Endothelial cell of umbilical vein (primary cell): ENCODE measurements around the gene CFAP70. TPM values are rescaled to one million over a fixed set of nuclear protein-coding genes. Genes with fewer than 3 reads are reported as not detected.

Source experiments
- BruUV-seq: library from RNA; stranded (reverse); fragments of 400-500 nt; replicated peaks from 2 replicates; lab custom pipeline; 2021; lab: Mats Ljungman, UMichigan
- CTCF ChIA-PET: fragments of 300-600, 350-600 bp; sonication (Branson Sonifier 250); formaldehyde crosslinking; loops from one replicate; lab custom pipeline; 2021; ENCODE audit warnings: antibody characterized with exemption, inconsistent platforms; lab: Charles Lee
- POLR2A ChIA-PET: fragments of 300-600, 350-600 bp; sonication (Branson Sonifier 250); formaldehyde crosslinking; loops from one replicate; lab custom pipeline; 2021; ENCODE audit warnings: antibody characterized with exemption, inconsistent platforms; lab: Charles Lee
- DNase-seq: peaks from one replicate; pipeline ENCODE4 v3.0.0-alpha.2; 2011; ENCODE audit warnings: low read depth, low spot score
- FAIRE-seq: peaks from 2 replicates; lab custom pipeline; 2011; peaks lifted over from hg19 to GRCh38; lab: Jason Lieb, UNC
- H2AFZ ChIP-seq: 2 replicates; pipeline ENCODE4 v1.6.0; 2012; ENCODE audit warnings: low read depth, low read length, control low read depth, inconsistent platforms
- H3K27ac ChIP-seq: 2 replicates; pipeline ENCODE4 v1.5.1; 2011; ENCODE audit warnings: low read depth, mild to moderate bottlenecking, control low read depth, low read length, moderate library complexity; ENCODE audit not compliant: insufficient read depth
- H3K27me3 ChIP-seq, 2 experiments: 2 replicates each; pipeline versions ENCODE4 v1.6.0 to v1.6.1; 2011; ENCODE audit warnings: low read length in 2 of 2, mixed read lengths in 1 of 2; ENCODE audit not compliant: control insufficient read depth in 2 of 2, insufficient read depth in 2 of 2
- H3K36me3 ChIP-seq, 2 experiments: 2 replicates in 1 of 2; 3 replicates in 1 of 2; pipeline ENCODE4 v1.5.1; 2011; ENCODE audit warnings: low read length in 2 of 2, mild to moderate bottlenecking in 1 of 2, moderate library complexity in 1 of 2; ENCODE audit not compliant: control insufficient read depth in 2 of 2, insufficient read depth in 2 of 2; ENCODE audit errors: extremely low read depth in 1 of 2
- H3K4me1 ChIP-seq: 3 replicates; pipeline ENCODE4 v1.5.1; 2011; ENCODE audit warnings: mild to moderate bottlenecking, low read length; ENCODE audit not compliant: control insufficient read depth, insufficient read depth; ENCODE audit errors: extremely low read depth
- H3K4me2 ChIP-seq: 2 replicates; pipeline ENCODE4 v1.6.1; 2011; ENCODE audit warnings: low read length, control low read depth, mixed read lengths; ENCODE audit not compliant: insufficient read depth
- H3K4me3 ChIP-seq, 3 experiments: fragments of 200-600 bp in 1 of 3; sonication (generic), shearing (Covaris generic) in 1 of 3; replicated peaks in 1 of 3; 2 replicates each; pipeline ENCODE4 v1.5.1; 2011 to 2016; ENCODE audit warnings: control low read depth in 3 of 3, low read length in 3 of 3, mild to moderate bottlenecking in 2 of 3, inconsistent platforms in 1 of 3, low read depth in 1 of 3, moderate library complexity in 1 of 3; ENCODE audit not compliant: insufficient read depth in 1 of 3
- H3K79me2 ChIP-seq: 2 replicates; pipeline ENCODE4 v1.6.0; 2012; ENCODE audit warnings: low read length, inconsistent platforms; ENCODE audit not compliant: control insufficient read depth, insufficient read depth
- H3K9ac ChIP-seq: replicated peaks from 2 replicates; pipeline ENCODE3; 2011; ENCODE audit warnings: low read length, control low read depth; ENCODE audit not compliant: insufficient read depth; ENCODE audit errors: extremely low read depth
- H3K9me1 ChIP-seq: replicated peaks from 3 replicates; pipeline ENCODE4 v1.6.0; 2011; ENCODE audit warnings: mild to moderate bottlenecking, low read length; ENCODE audit not compliant: control insufficient read depth, insufficient read depth; ENCODE audit errors: extremely low read depth
- H3K9me3 ChIP-seq: replicated peaks from 2 replicates; pipeline ENCODE4 v1.5.1; 2012; ENCODE audit warnings: low read length, inconsistent platforms; ENCODE audit not compliant: control insufficient read depth, insufficient read depth
- H4K20me1 ChIP-seq: replicated peaks from 2 replicates; pipeline ENCODE3; 2011; ENCODE audit warnings: mild to moderate bottlenecking, low read length; ENCODE audit not compliant: control insufficient read depth, insufficient read depth; ENCODE audit errors: extremely low read depth
- EZH2 ChIP-seq: IDR thresholded peaks from 2 replicates; pipeline ENCODE4 v1.6.1; 2012; ENCODE audit warnings: borderline replicate concordance, low read depth, mild to moderate bottlenecking, moderate library complexity, low read length, inconsistent platforms; ENCODE audit not compliant: severe bottlenecking
- FOS ChIP-seq: IDR thresholded peaks from 2 replicates; pipeline ENCODE4 v1.6.1; 2011; ENCODE audit warnings: mild to moderate bottlenecking, low read length, moderate library complexity, borderline replicate concordance; ENCODE audit not compliant: insufficient read depth
- GATA2 ChIP-seq: IDR thresholded peaks from 2 replicates; pipeline ENCODE4 v1.7.0; 2011; ENCODE audit warnings: low read depth, mild to moderate bottlenecking, moderate library complexity, mixed read lengths, low read length; ENCODE audit not compliant: insufficient read length, insufficient read depth
- JUN ChIP-seq: IDR thresholded peaks from 2 replicates; pipeline ENCODE4 v1.6.1; 2011; ENCODE audit warnings: borderline replicate concordance, low read depth; ENCODE audit not compliant: insufficient read length, insufficient read depth
- MYC ChIP-seq: IDR thresholded peaks from one replicate; pipeline ENCODE4 v1.6.1; 2011; ENCODE audit warnings: mild to moderate bottlenecking, low read depth, low read length
- POLR2A ChIP-seq: IDR thresholded peaks from 2 replicates; pipeline ENCODE4 v1.6.1; 2012; ENCODE audit warnings: low read depth, mild to moderate bottlenecking, control low read depth, low read length
- POLR2AphosphoS5 ChIP-seq: IDR thresholded peaks from 2 replicates; pipeline ENCODE4 v1.6.1; 2012; ENCODE audit warnings: low read depth, mild to moderate bottlenecking, control low read depth, low read length, moderate library complexity; ENCODE audit not compliant: insufficient read depth
- dilution Hi-C: fragments of 300-500 bp; cut with MboI; formaldehyde crosslinking; loops from one replicate; pipeline ENCODE4 v1.15.0; 2019; ENCODE audit warnings: low sequenced_read_pairs; ENCODE audit not compliant: extremely low pct_ligation_motif_present
- intact Hi-C: fragments of 100-400 bp; cut with micrococcal nuclease; formaldehyde crosslinking; loops from one replicate; pipeline ENCODE4 v1.10.0; 2022
- polyA plus RNA-seq, 4 experiments: library from polyadenylated mRNA; depleted of rRNA in 3 of 4; stranded (reverse) in 3 of 4; unstranded in 1 of 4; fragments of >200 nt; gene quantifications; 2 replicates each; pipeline versions ENCODE4 v1.2.1 to v1.2.3, GENCODE V29; 2011 to 2012; ENCODE audit warnings: missing spikeins in 1 of 4
- total RNA-seq: library from RNA; stranded (reverse); gene quantifications from 2 replicates; pipeline ENCODE4 v1.2.3, GENCODE V29; 2021
- TF ChIP-seq, protein P1 (sequence below), 2 donors: IDR thresholded peaks; 1 replicate in 1 of 2; 2 replicates in 1 of 2; pipeline ENCODE4 v1.5.1; 2011; ENCODE audit warnings: low read length in 2 of 2, mild to moderate bottlenecking in 2 of 2, moderate library complexity in 2 of 2, control low read depth in 1 of 2, inconsistent platforms in 1 of 2, low read depth in 1 of 2; ENCODE audit not compliant: insufficient read depth in 1 of 2; ENCODE audit errors: extremely low read depth in 1 of 2
- TF ChIP-seq, protein P2 (sequence below): IDR thresholded peaks from 2 replicates; pipeline ENCODE4 v1.6.1; 2011; ENCODE audit not compliant: insufficient read depth, insufficient read length

The CFAP70 gene
- total and polyA plus RNA-seq, 2 donors (not counting 3 experiments of a cell fraction or from before 2014, with no cell fraction given): 0.19 to 0.27 TPM

DNA sequence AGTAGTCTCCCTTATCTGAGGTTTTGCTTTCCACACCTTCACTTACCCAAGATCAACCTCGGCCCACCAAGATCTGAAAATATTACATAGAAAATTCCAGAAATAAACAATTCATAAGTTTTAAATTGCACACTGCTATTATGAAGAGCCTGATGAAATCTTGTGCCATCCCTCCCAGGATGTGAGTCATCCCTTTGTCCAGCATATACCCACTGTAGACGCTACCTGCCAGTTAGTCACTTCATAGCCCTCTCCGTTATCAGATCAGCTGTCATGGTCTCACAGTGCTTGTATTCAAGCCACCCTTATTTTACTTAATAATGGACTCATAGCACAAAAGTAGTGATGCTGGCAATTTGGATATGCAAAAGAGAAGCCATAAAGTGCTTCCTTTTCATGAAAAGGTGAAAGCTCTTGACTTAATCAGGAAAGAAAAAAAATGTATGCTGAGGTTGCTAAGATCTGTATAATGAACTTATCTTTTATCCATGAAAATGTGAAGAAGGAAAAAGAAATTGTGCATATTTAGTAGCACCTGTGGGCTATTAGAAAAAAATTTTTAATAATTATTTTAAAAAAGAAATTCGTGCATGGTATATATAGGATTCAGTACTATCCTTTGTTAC lies 96.4 kb downstream of the CFAP70 start:
- TF ChIP-seq MYC (no peak), POLR2AphosphoS5 (no peak), JUN (peak; percentile 46), GATA2 (peak; percentile 66), EZH2 (no peak), FOS (peak; percentile 13)
- dilution Hi-C loops: no loop called here

DNA sequence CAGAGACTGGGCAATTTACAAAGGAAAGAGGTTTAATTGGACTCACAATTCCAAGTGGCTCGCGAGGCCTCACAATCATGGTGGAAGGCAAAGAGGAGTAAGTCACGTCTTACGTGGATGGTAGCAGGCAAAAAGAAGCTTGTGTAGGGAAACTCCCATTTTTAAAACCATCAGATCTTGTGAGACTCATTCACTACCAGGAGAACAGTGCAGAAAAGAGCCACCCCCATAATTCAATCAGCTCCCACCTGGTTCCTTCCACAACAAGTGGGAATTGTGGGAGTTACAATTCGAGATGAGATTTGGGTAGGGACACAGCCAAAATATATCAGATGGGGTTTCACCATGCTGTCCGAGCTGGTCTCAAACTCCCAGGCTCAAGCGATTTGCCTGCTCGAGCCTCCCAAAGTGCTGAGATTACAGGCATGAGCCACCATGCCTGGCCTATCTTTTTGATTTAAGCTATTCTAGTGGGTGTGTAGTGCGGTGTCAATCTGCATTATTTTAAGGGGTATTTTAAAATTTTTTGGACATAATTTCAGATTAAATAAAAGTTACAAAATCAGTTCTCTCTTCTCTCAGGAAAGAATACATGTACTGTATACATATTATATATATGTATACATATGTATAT lies 97.2 kb downstream of the CFAP70 start:
- Histone ChIP-seq H3K27ac (no peak overlapping the region), H2AFZ (no peak overlapping the region), H3K9me3 (no peaks in the 10 kb centered on the region), H3K36me3 (no peaks in the 10 kb centered on the region), H3K4me3 (no peak overlapping the region), H3K27me3 (peaks cover 0 to 2% of the 10 kb centered on the region in 2 experiments), H3K4me1 (peaks cover 9% of the 10 kb centered on the region), H3K9ac (no peak overlapping the region), H4K20me1 (no peaks in the 10 kb centered on the region), H3K9me1 (no peaks in the 10 kb centered on the region), H3K4me2 (no peak overlapping the region), H3K79me2 (no peaks in the 10 kb centered on the region)
- TF ChIP-seq POLR2AphosphoS5 (no peak), GATA2 (no peak), POLR2A (no peak), JUN (no peak), MYC (no peak), FOS (no peak)
- TF ChIP-seq, protein P1, sequence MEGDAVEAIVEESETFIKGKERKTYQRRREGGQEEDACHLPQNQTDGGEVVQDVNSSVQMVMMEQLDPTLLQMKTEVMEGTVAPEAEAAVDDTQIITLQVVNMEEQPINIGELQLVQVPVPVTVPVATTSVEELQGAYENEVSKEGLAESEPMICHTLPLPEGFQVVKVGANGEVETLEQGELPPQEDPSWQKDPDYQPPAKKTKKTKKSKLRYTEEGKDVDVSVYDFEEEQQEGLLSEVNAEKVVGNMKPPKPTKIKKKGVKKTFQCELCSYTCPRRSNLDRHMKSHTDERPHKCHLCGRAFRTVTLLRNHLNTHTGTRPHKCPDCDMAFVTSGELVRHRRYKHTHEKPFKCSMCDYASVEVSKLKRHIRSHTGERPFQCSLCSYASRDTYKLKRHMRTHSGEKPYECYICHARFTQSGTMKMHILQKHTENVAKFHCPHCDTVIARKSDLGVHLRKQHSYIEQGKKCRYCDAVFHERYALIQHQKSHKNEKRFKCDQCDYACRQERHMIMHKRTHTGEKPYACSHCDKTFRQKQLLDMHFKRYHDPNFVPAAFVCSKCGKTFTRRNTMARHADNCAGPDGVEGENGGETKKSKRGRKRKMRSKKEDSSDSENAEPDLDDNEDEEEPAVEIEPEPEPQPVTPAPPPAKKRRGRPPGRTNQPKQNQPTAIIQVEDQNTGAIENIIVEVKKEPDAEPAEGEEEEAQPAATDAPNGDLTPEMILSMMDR (IDR thresholded peaks at IDR 0.05; ENCODE audit: extremely low read depth in 1 of 2, insufficient read depth in 1 of 2, low read depth in 1 of 2, low read length in 2 of 2): no peak
- TF ChIP-seq, protein P2, sequence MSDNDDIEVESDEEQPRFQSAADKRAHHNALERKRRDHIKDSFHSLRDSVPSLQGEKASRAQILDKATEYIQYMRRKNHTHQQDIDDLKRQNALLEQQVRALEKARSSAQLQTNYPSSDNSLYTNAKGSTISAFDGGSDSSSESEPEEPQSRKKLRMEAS: no peak
- intact Hi-C loops (no loop called here), dilution Hi-C loops (no loop called here)
- ChIA-PET CTCF (no interaction called here), POLR2A (no interaction called here)
- DNase-seq (no peak), FAIRE-seq (no peak)
- BruUV-seq: no TSS peak

More for the DNA sequence above, 96.4 kb downstream of the CFAP70 start:
- H4K20me1 ChIP-seq: no peaks in the 10 kb centered on the region
- H3K9me3 ChIP-seq: no peaks in the 10 kb centered on the region
- no peak overlapping the region for H3K27ac ChIP-seq
- FAIRE-seq: peak; percentile 21
- H3K4me3 ChIP-seq: no peak overlapping the region
- ChIA-PET CTCF (no interaction called here), POLR2A (no interaction called here)
- no peak overlapping the region for H3K9ac ChIP-seq
- peaks cover 7% of the 10 kb centered on the region for H3K4me1 ChIP-seq
- intact Hi-C loops: no loop called here
- H3K9me1 ChIP-seq: no peaks in the 10 kb centered on the region
- H2AFZ ChIP-seq: no peak overlapping the region
- H3K36me3 ChIP-seq: no peaks in the 10 kb centered on the region
- no peaks in the 10 kb centered on the region for H3K79me2 ChIP-seq
- peaks cover 2 to 6% of the 10 kb centered on the region in 2 experiments for H3K27me3 ChIP-seq
- BruUV-seq: no TSS peak
- H3K4me2 ChIP-seq: peak overlapping the region; percentile 24
- peak; percentile 26 for DNase-seq
